Measurements from ENCODE around the gene DTX4. TPM values are rescaled to one million over a fixed set of nuclear protein-coding genes. Genes with fewer than 3 reads are reported as not detected.

Gene DTX4
- total RNA-seq, 1 experiment from 2014 or later = 4.9 TPM

- no peak overlapping the region for H3K27ac ChIP-seq (ENCODE audit: low read length)
- peaks cover 17% of the 10 kb centered on the region for H3K4me1 ChIP-seq (ENCODE audit: insufficient read depth, low read length)
- ATAC-seq = no peak
- intact Hi-C loops (cut with micrococcal nuclease) = no loop called here
- ChIA-PET POLR2A (ENCODE audit: unreplicated experiment) (no interaction called here), CTCF (no interaction called here)
- BruUV-seq (replicated peaks) = no TSS peak
- H3K79me2 ChIP-seq (ENCODE audit: low read length) = no peaks in the 10 kb centered on the region
- H3K9ac ChIP-seq (ENCODE audit: low read length) = no peak overlapping the region
- no peak overlapping the region for H2AFZ ChIP-seq (ENCODE audit: low read length)
- no peaks in the 10 kb centered on the region for H3K9me2 ChIP-seq (replicated peaks; ENCODE audit: low read length)
- no peak overlapping the region for H3K4me2 ChIP-seq (ENCODE audit: low read length)
- no peaks in the 10 kb centered on the region for H3K9me3 ChIP-seq (ENCODE audit: low read length)
- H4K20me1 ChIP-seq (ENCODE audit: low read length) = no peaks in the 10 kb centered on the region
- no peaks in the 10 kb centered on the region for H3K36me3 ChIP-seq (ENCODE audit: low read depth, low read length)
- H3K4me3 ChIP-seq (ENCODE audit: low read length) = no peak overlapping the region
- no peak for TF ChIP-seq EZH2phosphoT487 (IDR thresholded peaks at IDR 0.05; ENCODE audit: borderline replicate concordance, low read length)
- no peak for TF ChIP-seq EZH2 (IDR thresholded peaks at IDR 0.05; ENCODE audit: low read length, unreplicated experiment)
- TF ChIP-seq CTCF (conservative IDR thresholded peaks at IDR 0.05; ENCODE audit: low read depth, low read length) = no peak
- no peaks in the 10 kb centered on the region for H3K27me3 ChIP-seq (ENCODE audit: low read length)
- no peaks in the 10 kb centered on the region for H3F3A ChIP-seq (ENCODE audit: low read length, unreplicated experiment)
- DNase-seq = no peak
Observed at GRCh38 chr11:59192446-59193020, 20.6 kb downstream of the DTX4 start.

DNA sequence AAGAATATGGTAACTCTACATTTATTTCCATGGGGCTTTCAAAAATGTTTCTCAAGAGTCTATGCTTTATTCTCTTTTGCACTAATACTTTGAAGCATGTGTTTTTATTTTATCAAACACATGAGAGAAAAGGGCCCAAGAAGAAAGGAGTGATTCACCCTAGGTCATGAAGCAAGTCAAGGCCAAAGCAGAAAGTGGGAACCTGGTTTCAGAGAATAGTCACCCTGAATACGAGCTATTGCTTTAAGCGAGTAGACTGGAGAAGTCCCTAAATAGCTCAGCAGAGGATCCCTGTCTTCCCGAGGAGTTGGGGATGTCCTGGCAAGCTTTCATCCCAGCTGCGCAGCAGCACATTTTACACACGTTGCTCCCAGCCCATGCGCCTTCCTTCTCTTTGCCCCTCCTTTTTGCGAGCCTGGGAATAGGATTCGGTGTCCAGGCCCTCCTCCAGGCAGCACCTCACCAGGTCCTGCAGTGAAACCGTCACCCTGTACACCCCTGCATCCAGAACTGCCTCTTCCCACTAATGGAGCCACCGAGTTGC is 21.7 kb downstream of the DTX4 start:
- Histone ChIP-seq H4K20me1 (ENCODE audit: low read length) (no peaks in the 10 kb centered on the region), H3K27me3 (ENCODE audit: low read length) (no peaks in the 10 kb centered on the region), H3K4me1 (ENCODE audit: insufficient read depth, low read length) (peaks cover 17% of the 10 kb centered on the region), H3K4me2 (ENCODE audit: low read length) (no peak overlapping the region), H3K9me2 (replicated peaks; ENCODE audit: low read length) (no peaks in the 10 kb centered on the region), H3K9ac (ENCODE audit: low read length) (no peak overlapping the region), H3K27ac (ENCODE audit: low read length) (no peak overlapping the region), H3K79me2 (ENCODE audit: low read length) (no peaks in the 10 kb centered on the region), H3K9me3 (ENCODE audit: low read length) (no peaks in the 10 kb centered on the region), H2AFZ (ENCODE audit: low read length) (no peak overlapping the region), H3K4me3 (ENCODE audit: low read length) (no peak overlapping the region), H3K36me3 (ENCODE audit: low read depth, low read length) (no peaks in the 10 kb centered on the region), H3F3A (ENCODE audit: low read length, unreplicated experiment) (no peaks in the 10 kb centered on the region)
- ChIA-PET POLR2A (ENCODE audit: unreplicated experiment) (no interaction called here), CTCF (no interaction called here)
- TF ChIP-seq EZH2phosphoT487 (IDR thresholded peaks at IDR 0.05; ENCODE audit: borderline replicate concordance, low read length) (no peak), EZH2 (IDR thresholded peaks at IDR 0.05; ENCODE audit: low read length, unreplicated experiment) (no peak), CTCF (conservative IDR thresholded peaks at IDR 0.05; ENCODE audit: low read depth, low read length) (no peak)
- intact Hi-C loops (cut with micrococcal nuclease) = no loop called here
- no peak for DNase-seq
- BruUV-seq (replicated peaks) = no TSS peak
- no peak for ATAC-seq

DNA sequence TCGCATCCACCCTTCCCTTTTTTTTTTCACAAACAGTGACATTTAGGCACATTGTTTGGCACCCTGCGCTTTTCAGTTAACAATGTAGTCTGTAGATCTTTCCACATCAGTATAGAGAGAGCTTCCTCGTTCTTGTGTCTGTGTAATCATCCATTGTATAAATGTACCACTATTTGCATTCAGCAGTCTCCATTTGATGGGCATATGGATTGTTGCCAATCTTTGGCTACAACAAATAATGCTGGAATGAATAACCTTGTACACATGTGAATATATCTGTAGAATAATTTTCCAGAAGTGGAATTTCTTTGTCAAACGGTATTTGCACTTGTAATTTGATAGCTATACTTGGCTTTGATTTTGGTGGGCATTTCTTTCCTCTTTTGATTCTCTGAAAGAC is 23.7 kb downstream of the DTX4 start:
- intact Hi-C loops (cut with micrococcal nuclease) = no loop called here
- CTCF ChIA-PET = no interaction called here
- BruUV-seq (replicated peaks) = no TSS peak
- Histone ChIP-seq H3K4me2 (ENCODE audit: low read length) (no peak overlapping the region), H2AFZ (ENCODE audit: low read length) (no peak overlapping the region), H3K4me3 (ENCODE audit: low read length) (no peak overlapping the region), H3K27me3 (ENCODE audit: low read length) (no peaks in the 10 kb centered on the region), H3K79me2 (ENCODE audit: low read length) (no peaks in the 10 kb centered on the region), H3F3A (ENCODE audit: low read length, unreplicated experiment) (no peaks in the 10 kb centered on the region), H4K20me1 (ENCODE audit: low read length) (no peaks in the 10 kb centered on the region), H3K9me3 (ENCODE audit: low read length) (no peaks in the 10 kb centered on the region), H3K4me1 (ENCODE audit: insufficient read depth, low read length) (peaks cover under 1% of the 10 kb centered on the region; the same call in 1 of the 2 replicates), H3K9me2 (replicated peaks; ENCODE audit: low read length) (no peaks in the 10 kb centered on the region), H3K9ac (ENCODE audit: low read length) (no peak overlapping the region), H3K27ac (ENCODE audit: low read length) (no peak overlapping the region), H3K36me3 (ENCODE audit: low read depth, low read length) (no peaks in the 10 kb centered on the region)
- TF ChIP-seq EZH2 (IDR thresholded peaks at IDR 0.05; ENCODE audit: low read length, unreplicated experiment) = no peak
- TF ChIP-seq CTCF (conservative IDR thresholded peaks at IDR 0.05; ENCODE audit: low read depth, low read length) = no peak
- no peak for TF ChIP-seq EZH2phosphoT487 (IDR thresholded peaks at IDR 0.05; ENCODE audit: borderline replicate concordance, low read length)
- no peak for DNase-seq
- POLR2A ChIA-PET (ENCODE audit: unreplicated experiment) = no interaction called here
- no peak for ATAC-seq
